Measurements from ENCODE around the gene FAM20A.
A peak's percentile ranks its signal among the peaks of the same experiment; 100 is the strongest.
"Not testable (repeated sequence)": the region's sequence is repeated elsewhere in the genome, so short reads cannot be mapped to it uniquely, and the experiment has no call there.

The FAM20A gene

DNA sequence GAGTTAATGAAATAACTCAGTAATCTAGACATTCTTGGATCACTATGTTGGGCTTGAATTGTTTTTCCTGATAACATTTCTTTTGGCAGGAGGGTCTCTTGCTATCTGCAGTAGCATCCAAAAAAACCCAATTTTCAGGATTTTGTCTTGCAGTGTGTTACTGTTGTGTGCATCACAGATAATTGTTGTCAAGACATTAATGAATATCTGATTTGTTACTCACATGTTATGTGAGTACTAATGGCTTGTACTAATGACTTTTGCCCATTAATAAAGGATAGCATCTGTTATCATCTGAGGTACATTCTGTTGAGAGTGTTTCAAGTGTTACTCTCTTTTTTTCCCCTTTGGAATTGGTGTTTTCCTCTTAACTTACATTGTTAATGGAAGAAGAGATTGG is 78.9 kb downstream of the FAM20A start:
- DNase-seq (ENCODE audit: low read depth in 1 of 2, low spot score in 1 of 2) = no peak

DNA sequence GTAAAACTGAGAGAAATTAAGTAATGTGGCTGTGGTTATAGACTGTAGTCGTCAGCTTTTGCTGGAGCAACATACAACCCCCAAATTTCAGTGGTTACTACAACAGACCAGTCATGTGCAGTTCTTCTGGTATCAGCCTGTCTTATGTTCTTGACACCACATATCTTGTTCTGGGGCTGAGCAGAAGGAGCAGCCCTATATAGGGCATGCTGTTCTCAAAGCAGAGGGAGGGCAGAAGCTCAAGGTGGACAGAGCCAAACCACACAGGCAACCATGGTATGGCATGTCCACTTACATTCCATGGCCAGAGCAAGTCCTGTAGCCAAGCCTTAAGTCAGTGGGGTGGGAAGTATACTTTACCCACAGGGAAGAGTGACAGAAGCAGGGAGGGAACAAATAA is 81.3 kb downstream of the FAM20A start:
- no peak for DNase-seq (ENCODE audit: low read depth in 1 of 2, low spot score in 1 of 2)

DNA sequence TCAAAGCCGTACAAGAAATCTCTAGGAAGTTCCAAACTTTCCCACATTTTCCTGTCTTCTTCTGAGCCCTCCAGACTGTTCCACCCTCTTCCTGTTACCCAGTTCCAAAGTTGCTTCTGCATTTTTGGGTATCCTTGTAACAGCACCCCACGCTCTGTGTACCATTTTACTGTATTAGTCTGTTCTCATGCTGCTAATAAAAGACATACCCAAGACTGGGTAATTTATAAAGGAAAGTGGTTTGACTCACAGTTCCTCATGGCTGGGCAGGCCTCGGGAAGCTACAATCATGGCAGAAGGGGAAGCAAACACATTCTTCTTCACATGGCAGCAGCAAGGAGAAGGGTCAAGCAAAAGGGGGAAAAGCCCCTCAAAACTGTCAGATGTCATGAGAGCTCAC is 82.1 kb downstream of the FAM20A start:
- DNase-seq (ENCODE audit: low read depth in 1 of 2, low spot score in 1 of 2) = not testable (repeated sequence)

DNA sequence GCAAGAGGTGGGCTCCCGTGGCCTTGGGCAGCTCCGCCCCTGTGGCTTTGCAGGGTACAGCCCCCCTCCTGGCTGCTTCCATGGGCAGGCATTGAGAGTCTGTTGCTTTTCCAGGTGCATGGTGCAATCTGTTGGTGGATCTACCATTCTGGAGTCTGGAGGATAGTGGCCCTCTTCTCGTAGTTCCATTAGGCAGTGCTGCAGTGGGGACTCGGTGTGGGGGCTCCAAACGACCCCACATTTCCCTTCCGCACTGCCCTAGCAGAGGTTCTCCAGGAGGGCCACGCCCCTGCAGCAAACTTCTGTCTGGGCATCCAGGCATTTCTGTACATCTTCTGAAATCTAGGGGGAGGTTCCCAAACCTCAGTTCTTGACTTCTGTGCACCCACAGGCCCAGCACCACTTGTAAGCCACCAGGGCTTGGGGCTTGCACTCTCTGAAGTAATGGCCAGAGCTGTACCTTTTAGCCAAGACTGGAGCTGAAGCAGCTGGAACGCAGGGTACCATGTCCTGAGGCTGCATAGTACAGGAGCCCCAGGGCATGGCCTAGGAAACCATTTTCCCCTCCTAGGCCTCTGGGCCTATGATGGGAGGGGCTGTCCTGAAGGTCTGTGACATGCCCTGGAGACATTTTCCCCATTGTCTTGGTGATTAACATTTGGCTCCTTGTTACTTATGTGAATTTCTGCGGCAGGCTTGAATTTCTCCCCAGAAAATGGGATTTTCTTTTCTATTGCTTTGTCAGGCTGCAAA is 82.9 kb downstream of the FAM20A start:
- DNase-seq (ENCODE audit: low read depth in 1 of 2, low spot score in 1 of 2) = no peak

GRCh38 chr17:68517605-68518004 is 83.6 kb downstream of the FAM20A start:
- not testable (repeated sequence) for DNase-seq (ENCODE audit: low read depth in 1 of 2, low spot score in 1 of 2)

- no peak for DNase-seq (ENCODE audit: low read depth in 1 of 2, low spot score in 1 of 2)
These were observed 84.4 kb downstream of the FAM20A start for GRCh38 chr17:68516732-68517131.

DNA sequence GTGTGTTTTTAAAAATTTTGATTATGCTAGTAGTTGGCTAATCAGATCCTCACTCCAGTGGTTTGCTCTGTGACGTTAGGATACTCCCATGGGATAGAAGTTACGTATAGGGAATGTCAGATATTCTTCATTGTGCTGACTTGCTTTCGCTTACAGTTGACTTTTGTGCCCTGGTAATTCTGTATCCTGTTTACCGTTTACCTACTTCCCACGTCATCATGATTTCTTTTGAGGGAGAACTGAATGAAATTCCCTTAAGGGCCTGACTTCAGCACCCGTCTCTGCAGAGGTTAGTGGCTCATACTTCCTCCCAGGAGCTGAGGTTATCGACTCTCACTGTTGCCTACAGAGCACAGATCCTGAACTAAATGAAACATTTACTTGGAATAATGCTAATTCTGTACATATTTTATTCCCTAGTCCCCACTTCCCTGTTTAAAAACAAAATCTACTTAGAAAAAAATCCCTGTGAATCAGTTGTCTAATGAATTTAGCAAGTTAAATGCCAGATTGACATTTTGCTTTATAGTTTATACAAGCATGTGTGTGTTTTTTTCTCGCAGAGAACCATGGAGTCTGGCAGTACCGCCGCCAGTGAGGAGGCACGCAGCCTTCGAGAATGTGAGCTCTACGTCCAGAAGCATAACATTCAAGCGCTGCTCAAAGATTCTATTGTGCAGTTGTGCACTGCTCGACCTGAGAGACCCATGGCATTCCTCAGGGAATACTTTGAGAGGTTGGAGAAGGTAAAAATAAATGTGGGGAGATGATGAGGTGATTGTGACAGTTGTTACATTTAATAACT is 86.1 kb downstream of the FAM20A start:
- no peak for DNase-seq (ENCODE audit: low read depth in 1 of 2, low spot score in 1 of 2)

GRCh38 chr17:68513932-68514331 is 87.2 kb downstream of the FAM20A start:
- no peak for DNase-seq (ENCODE audit: low read depth in 1 of 2, low spot score in 1 of 2)

DNA sequence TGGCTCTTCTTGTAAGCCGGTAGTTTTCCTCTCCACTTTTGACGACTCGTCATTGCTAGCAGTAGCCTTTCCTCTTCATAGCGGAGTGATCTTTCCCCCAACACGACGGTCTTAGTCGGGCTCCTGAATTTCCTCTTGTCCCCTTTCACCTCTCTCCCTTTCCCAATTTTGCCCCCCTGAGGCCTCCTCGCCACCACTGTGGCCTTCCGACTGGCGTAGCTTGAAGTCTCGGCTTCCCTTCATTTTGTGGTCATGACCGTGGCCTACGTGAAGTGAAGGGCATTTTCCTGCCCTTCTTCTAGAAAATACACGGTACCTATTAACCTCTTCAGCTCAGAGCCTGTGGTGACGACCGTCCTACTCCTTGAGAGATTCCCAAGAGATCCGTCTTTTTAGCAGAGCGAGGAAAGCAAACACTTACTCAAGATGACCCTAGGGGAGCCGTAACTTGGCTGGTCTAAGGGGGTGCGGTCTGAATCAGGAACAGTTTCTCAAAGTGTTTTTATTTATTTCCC is 88.2 kb downstream of the FAM20A start:
- DNase-seq (ENCODE audit: low read depth in 1 of 2, low spot score in 1 of 2) = no peak

DNA sequence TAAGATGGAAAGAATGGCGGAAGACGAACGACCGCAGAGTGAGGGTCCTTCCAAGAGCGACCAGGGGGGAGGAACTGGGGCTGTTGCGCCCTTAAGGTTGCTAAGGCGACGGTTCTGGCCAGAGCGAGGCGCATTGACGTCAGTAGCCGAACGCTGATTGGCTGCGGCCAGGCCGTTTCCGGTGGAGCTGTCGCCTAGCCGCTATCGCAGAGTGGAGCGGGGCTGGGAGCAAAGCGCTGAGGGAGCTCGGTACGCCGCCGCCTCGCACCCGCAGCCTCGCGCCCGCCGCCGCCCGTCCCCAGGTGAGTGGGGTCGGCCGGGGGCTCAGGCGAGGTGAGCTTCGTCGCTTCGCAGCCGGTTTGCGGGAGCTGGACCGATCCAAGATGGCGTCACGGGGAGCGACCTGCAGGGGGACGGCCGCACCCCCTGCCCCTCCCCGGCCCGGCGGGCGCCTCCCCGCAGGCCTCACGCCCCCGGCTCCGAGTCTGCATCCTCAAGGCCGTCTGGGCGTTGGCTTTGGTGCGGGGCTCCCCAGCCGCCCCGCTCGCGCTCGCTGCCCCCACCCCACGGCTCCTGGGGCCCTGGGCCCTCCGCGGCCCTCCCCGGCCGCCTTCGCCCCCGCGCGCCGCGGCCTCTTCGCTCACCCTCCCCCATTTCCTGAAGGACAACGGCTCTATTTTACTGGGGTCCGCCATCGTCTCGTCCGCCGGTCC is 88.8 kb downstream of the FAM20A start, which contains the start of gene PRKAR1A:
TSS of gene PRKAR1A (plus strand) at position 184 of the 713 bp plus-strand sequence. CDS start 2,970 bp downstream, outside the sequence.
- peak; percentile 87 for DNase-seq (ENCODE audit: low read depth in 1 of 2, low spot score in 1 of 2)

DNA sequence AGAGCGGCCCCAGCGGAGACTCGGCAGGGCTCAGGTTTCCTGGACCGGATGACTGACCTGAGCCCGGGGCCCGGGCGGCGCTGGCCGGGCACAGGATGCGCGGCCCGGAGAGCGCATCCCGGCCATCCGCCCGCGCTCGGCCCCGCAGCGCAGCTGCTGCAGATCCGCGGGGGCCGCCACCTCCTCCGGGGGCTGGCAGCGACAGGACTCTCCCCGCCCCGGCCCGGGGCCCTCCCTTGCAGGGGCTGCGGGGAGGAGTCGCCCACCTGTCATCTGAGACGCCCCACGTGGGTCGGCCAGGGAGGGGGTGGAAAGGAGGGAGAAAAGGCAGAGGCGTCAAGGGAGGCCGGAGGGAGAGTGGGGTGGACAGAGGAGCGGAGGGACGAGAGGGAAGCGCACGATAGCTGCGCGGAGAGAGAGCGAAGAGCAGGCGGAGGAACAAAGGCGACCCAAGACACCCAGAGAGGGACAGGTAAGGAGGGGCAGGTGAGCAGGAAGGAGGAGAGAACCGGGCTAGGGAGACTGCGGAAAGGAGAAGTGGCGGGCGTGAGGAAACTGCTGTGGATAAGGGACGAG is 89.4 kb downstream of the FAM20A start:
- peak in 1 of 2 donors; percentile 55 for DNase-seq (ENCODE audit: low read depth in 1 of 2, low spot score in 1 of 2)

- DNase-seq (ENCODE audit: low read depth in 1 of 2, low spot score in 1 of 2) = no peak
These were observed 89.9 kb downstream of the FAM20A start for GRCh38 chr17:68511254-68511670.

- DNase-seq (ENCODE audit: low read depth in 1 of 2, low spot score in 1 of 2) = no peak
These were observed 91.8 kb downstream of the FAM20A start for GRCh38 chr17:68509141-68510057.

DNA sequence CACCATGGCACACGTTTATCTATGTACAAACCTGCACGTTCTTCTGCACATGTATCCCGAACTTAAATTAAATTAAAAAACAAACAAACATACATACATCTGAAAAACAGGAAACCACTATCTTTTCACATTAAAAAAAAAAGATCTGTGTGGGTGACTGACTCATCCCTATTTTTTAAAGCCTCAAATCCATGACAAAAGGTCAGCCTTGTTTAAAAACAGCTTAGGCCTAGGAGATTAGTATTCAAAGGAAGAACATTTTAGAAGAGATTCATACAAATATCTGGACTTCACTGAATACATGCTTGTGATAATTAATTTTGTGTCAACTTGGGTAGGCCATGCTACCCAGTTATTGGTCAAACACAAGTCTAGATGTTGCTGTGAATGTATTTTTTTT is 93.6 kb downstream of the FAM20A start:
- DNase-seq (ENCODE audit: low read depth in 1 of 2, low spot score in 1 of 2) = no peak

DNA sequence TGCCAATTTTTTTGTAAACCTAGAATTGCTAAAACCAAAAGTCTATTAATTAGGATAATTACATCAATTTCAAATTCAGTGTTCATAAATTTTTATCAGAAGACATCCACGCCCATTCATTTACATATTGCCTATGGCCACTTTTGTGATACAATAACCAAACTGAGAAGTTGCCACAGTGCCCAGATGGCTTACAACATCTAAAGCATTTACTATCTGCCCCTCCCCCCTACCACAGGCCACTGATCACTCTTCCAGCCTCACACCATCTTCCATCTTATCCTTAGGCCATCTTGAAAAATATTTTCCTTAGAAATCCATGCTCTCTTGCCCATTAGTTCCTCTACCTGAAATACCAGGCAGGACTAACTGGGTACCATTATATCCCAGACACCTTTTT is 95.2 kb downstream of the FAM20A start:
- no peak for DNase-seq (ENCODE audit: low read depth in 1 of 2, low spot score in 1 of 2)

DNA sequence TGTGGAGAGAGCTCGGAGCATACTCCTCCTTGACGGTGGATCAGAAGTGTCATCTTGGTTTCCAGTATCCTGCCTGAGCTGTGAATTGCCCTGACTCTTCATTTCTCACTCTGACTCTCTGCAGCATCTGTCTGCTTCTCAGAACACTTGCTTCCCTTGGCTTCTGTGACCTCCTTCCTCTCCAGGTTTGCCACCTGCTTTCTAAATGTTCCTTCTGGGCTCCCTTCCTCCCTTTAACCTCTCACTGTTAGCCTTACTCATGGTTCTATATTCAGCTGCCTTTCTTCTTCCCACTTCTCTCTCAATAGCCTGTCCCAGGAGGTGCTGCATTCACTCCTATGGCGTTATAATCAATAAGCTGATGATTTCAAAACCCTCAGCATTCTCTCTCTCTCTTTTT is 100.1 kb downstream of the FAM20A start:
- no peak for DNase-seq (ENCODE audit: low read depth in 1 of 2, low spot score in 1 of 2)

GRCh38 chr17:68499587-68499986 is 101.6 kb downstream of the FAM20A start:
- no peak for DNase-seq (ENCODE audit: low read depth in 1 of 2, low spot score in 1 of 2)

- DNase-seq (ENCODE audit: low read depth in 1 of 2, low spot score in 1 of 2) = no peak
These were observed 102.5 kb downstream of the FAM20A start for GRCh38 chr17:68498479-68499326.

- no peak for DNase-seq (ENCODE audit: low read depth in 1 of 2, low spot score in 1 of 2)
These were observed 103.3 kb downstream of the FAM20A start for GRCh38 chr17:68497885-68498319.
